Cortex of kidney (tissue), 1 donor: ENCODE results near the gene GPC6.

Experiments
- DNase-seq: peaks from one replicate; lab custom pipeline; 2025; lab: John Stamatoyannopoulos, UW

The GPC6 gene

GRCh38 chr13:94053986-94054593, 827.5 kb downstream of the GPC6 start:
- DNase-seq: no peak

- no peak for DNase-seq
Observed at GRCh38 chr13:94056362-94056990, 829.9 kb downstream of the GPC6 start.

GRCh38 chr13:94057618-94058186, 831.1 kb downstream of the GPC6 start:
- no peak for DNase-seq

- no peak for DNase-seq
Observed at GRCh38 chr13:94058821-94059360, 832.3 kb downstream of the GPC6 start.

- DNase-seq: no peak
Observed at GRCh38 chr13:94061301-94061700, 834.7 kb downstream of the GPC6 start.

- DNase-seq: no peak
Observed at GRCh38 chr13:94063096-94063495, 836.5 kb downstream of the GPC6 start.

GRCh38 chr13:94063848-94064247, 837.2 kb downstream of the GPC6 start:
- no peak for DNase-seq

GRCh38 chr13:94065741-94066140, 839.1 kb downstream of the GPC6 start:
- no peak for DNase-seq

- DNase-seq: no peak
Observed at GRCh38 chr13:94073007-94073744, 846.6 kb downstream of the GPC6 start.

- no peak for DNase-seq
Observed at GRCh38 chr13:94079876-94080275, 853.3 kb downstream of the GPC6 start.

GRCh38 chr13:94080527-94080926, 853.9 kb downstream of the GPC6 start:
- no peak for DNase-seq

GRCh38 chr13:94087100-94087499, 860.5 kb downstream of the GPC6 start:
- DNase-seq: no peak

- no peak for DNase-seq
Observed at GRCh38 chr13:94088742-94089141, 862.1 kb downstream of the GPC6 start.

GRCh38 chr13:94090773-94091480, 864.3 kb downstream of the GPC6 start:
- DNase-seq: no peak

- DNase-seq: no peak
Observed at GRCh38 chr13:94093652-94094315, 867.2 kb downstream of the GPC6 start.

GRCh38 chr13:94109715-94110374, 883.2 kb downstream of the GPC6 start:
- no peak for DNase-seq

- no peak for DNase-seq
Observed at GRCh38 chr13:94112227-94112626, 885.6 kb downstream of the GPC6 start.

GRCh38 chr13:94112731-94113130, 886.1 kb downstream of the GPC6 start:
- DNase-seq: no peak

GRCh38 chr13:94113245-94113644, 886.6 kb downstream of the GPC6 start:
- DNase-seq: no peak

GRCh38 chr13:94114166-94114565, 887.6 kb downstream of the GPC6 start:
- DNase-seq: no peak

- DNase-seq: no peak
Observed at GRCh38 chr13:94115054-94115453, 888.4 kb downstream of the GPC6 start.
